Measurements from ENCODE around the gene OSBPL5.
"Not testable (repeated sequence)": the region's sequence is repeated elsewhere in the genome, so short reads cannot be mapped to it uniquely, and the experiment has no call there.

OSBPL5 gene

GRCh38 chr11:3064709-3065108 is 100.4 kb downstream of the OSBPL5 start:
- not testable (repeated sequence) for H3K4me2 ChIP-seq (ENCODE audit: insufficient read depth, low read length, poor library complexity, severe bottlenecking); H4K8ac ChIP-seq (ENCODE audit: low read depth, low read length); H3K9ac ChIP-seq (ENCODE audit: low read depth, low read length, poor library complexity); H4K91ac ChIP-seq (ENCODE audit: low read depth, low read length, poor library complexity); H3K4me3 ChIP-seq (ENCODE audit: low read length in 2 of 2); H3K4ac ChIP-seq (ENCODE audit: low read length); H3K27me3 ChIP-seq (ENCODE audit: control insufficient read depth in 3 of 3, insufficient read depth in 3 of 3, low read depth in 1 of 3, low read length in 3 of 3); H2BK120ac ChIP-seq (ENCODE audit: low read depth, low read length); H3K79me1 ChIP-seq (ENCODE audit: low read depth, low read length); H3K23ac ChIP-seq (ENCODE audit: low read depth, low read length, poor library complexity); H3K14ac ChIP-seq (ENCODE audit: low read length); H2BK12ac ChIP-seq (ENCODE audit: low read length); H2BK5ac ChIP-seq (ENCODE audit: low read length); H3K18ac ChIP-seq (ENCODE audit: low read length); H3K36me3 ChIP-seq (replicated peaks in 1 of 2; ENCODE audit: control insufficient read depth in 2 of 2, insufficient read depth in 2 of 2, low read length in 2 of 2); H2AFZ ChIP-seq (ENCODE audit: low read length); H2AK5ac ChIP-seq (ENCODE audit: low read depth, low read length); H3K9me3 ChIP-seq (replicated peaks in 1 of 2; ENCODE audit: control insufficient read depth in 2 of 2, insufficient read depth in 1 of 2, low read depth in 1 of 2, low read length in 2 of 2); DNase-seq (ENCODE audit: low spot score); H2BK15ac ChIP-seq (ENCODE audit: low read length); H3K4me1 ChIP-seq (ENCODE audit: control insufficient read depth in 2 of 2, insufficient read depth in 1 of 2, low read depth in 1 of 2, low read length in 2 of 2)
- peak overlapping the region; percentile 46 for H3K27ac ChIP-seq (replicated peaks; ENCODE audit: low read length)
- no CpG with 5 or more reads among the region's 6 CpGs for WGBS, 2 donors (ENCODE audit: extremely low coverage in 2 of 2, insufficient read length in 2 of 2, insufficient replicate concordance in 1 of 2)

GRCh38 chr11:3063876-3064275 is 101.2 kb downstream of the OSBPL5 start:
- not testable (repeated sequence) for H3K79me1 ChIP-seq (ENCODE audit: low read depth, low read length); H3K4ac ChIP-seq (ENCODE audit: low read length); H3K18ac ChIP-seq (ENCODE audit: low read length); H3K4me3 ChIP-seq (ENCODE audit: low read length in 2 of 2); H2BK120ac ChIP-seq (ENCODE audit: low read depth, low read length); H3K36me3 ChIP-seq (replicated peaks in 1 of 2; ENCODE audit: control insufficient read depth in 2 of 2, insufficient read depth in 2 of 2, low read length in 2 of 2); H3K27me3 ChIP-seq (ENCODE audit: control insufficient read depth in 3 of 3, insufficient read depth in 3 of 3, low read depth in 1 of 3, low read length in 3 of 3); H4K8ac ChIP-seq (ENCODE audit: low read depth, low read length); H3K23ac ChIP-seq (ENCODE audit: low read depth, low read length, poor library complexity); H2BK12ac ChIP-seq (ENCODE audit: low read length); H3K9me3 ChIP-seq (replicated peaks in 1 of 2; ENCODE audit: control insufficient read depth in 2 of 2, insufficient read depth in 1 of 2, low read depth in 1 of 2, low read length in 2 of 2); H3K14ac ChIP-seq (ENCODE audit: low read length); H4K91ac ChIP-seq (ENCODE audit: low read depth, low read length, poor library complexity); H2BK15ac ChIP-seq (ENCODE audit: low read length); H3K4me1 ChIP-seq (ENCODE audit: control insufficient read depth in 2 of 2, insufficient read depth in 1 of 2, low read depth in 1 of 2, low read length in 2 of 2); H2AFZ ChIP-seq (ENCODE audit: low read length); H3K9ac ChIP-seq (ENCODE audit: low read depth, low read length, poor library complexity); H2BK5ac ChIP-seq (ENCODE audit: low read length); H2AK5ac ChIP-seq (ENCODE audit: low read depth, low read length); H3K4me2 ChIP-seq (ENCODE audit: insufficient read depth, low read length, poor library complexity, severe bottlenecking)
- WGBS, 2 donors (ENCODE audit: extremely low coverage in 2 of 2, insufficient read length in 2 of 2, insufficient replicate concordance in 1 of 2): no CpG with 5 or more reads among the region's 8 CpGs
- DNase-seq (ENCODE audit: low spot score): peak; percentile 47
- H3K27ac ChIP-seq (replicated peaks; ENCODE audit: low read length): peak overlapping the region; percentile 46

- not testable (repeated sequence) for H3K4me2 ChIP-seq (ENCODE audit: insufficient read depth, low read length, poor library complexity, severe bottlenecking); H3K9me3 ChIP-seq (replicated peaks in 1 of 2; ENCODE audit: control insufficient read depth in 2 of 2, insufficient read depth in 1 of 2, low read depth in 1 of 2, low read length in 2 of 2); H2BK15ac ChIP-seq (ENCODE audit: low read length); H3K79me1 ChIP-seq (ENCODE audit: low read depth, low read length); H3K36me3 ChIP-seq (replicated peaks in 1 of 2; ENCODE audit: control insufficient read depth in 2 of 2, insufficient read depth in 2 of 2, low read length in 2 of 2); H3K18ac ChIP-seq (ENCODE audit: low read length); H3K9ac ChIP-seq (ENCODE audit: low read depth, low read length, poor library complexity); H3K14ac ChIP-seq (ENCODE audit: low read length); H2AK5ac ChIP-seq (ENCODE audit: low read depth, low read length); DNase-seq (ENCODE audit: low spot score); H3K4ac ChIP-seq (ENCODE audit: low read length); H2AFZ ChIP-seq (ENCODE audit: low read length); H3K23ac ChIP-seq (ENCODE audit: low read depth, low read length, poor library complexity); H4K8ac ChIP-seq (ENCODE audit: low read depth, low read length); H2BK5ac ChIP-seq (ENCODE audit: low read length); H2BK120ac ChIP-seq (ENCODE audit: low read depth, low read length); H3K4me3 ChIP-seq (ENCODE audit: low read length in 2 of 2); H3K4me1 ChIP-seq (ENCODE audit: control insufficient read depth in 2 of 2, insufficient read depth in 1 of 2, low read depth in 1 of 2, low read length in 2 of 2); H3K27me3 ChIP-seq (ENCODE audit: control insufficient read depth in 3 of 3, insufficient read depth in 3 of 3, low read depth in 1 of 3, low read length in 3 of 3); H2BK12ac ChIP-seq (ENCODE audit: low read length); H4K91ac ChIP-seq (ENCODE audit: low read depth, low read length, poor library complexity)
- peak overlapping the region; percentile 46 for H3K27ac ChIP-seq (replicated peaks; ENCODE audit: low read length)
- no CpG with 5 or more reads among the region's 4 CpGs for WGBS, 2 donors (ENCODE audit: extremely low coverage in 2 of 2, insufficient read length in 2 of 2, insufficient replicate concordance in 1 of 2)
Measured at GRCh38 chr11:3063432-3063831, 101.7 kb downstream of the OSBPL5 start.

GRCh38 chr11:3060436-3061025 is 104.6 kb downstream of the OSBPL5 start:
- Histone ChIP-seq H3K4ac (ENCODE audit: low read length) (no peak overlapping the region), H3K14ac (ENCODE audit: low read length) (no peak overlapping the region), H3K36me3 (replicated peaks in 1 of 2; ENCODE audit: control insufficient read depth in 2 of 2, insufficient read depth in 2 of 2, low read length in 2 of 2) (no peaks in the 10 kb centered on the region), H4K91ac (ENCODE audit: low read depth, low read length, poor library complexity) (no peak overlapping the region), H2BK120ac (ENCODE audit: low read depth, low read length) (peak overlapping the region; percentile 14), H3K4me2 (ENCODE audit: insufficient read depth, low read length, poor library complexity, severe bottlenecking) (no peak overlapping the region), H3K9ac (ENCODE audit: low read depth, low read length, poor library complexity) (no peak overlapping the region), H2AK5ac (ENCODE audit: low read depth, low read length) (peak overlapping the region; percentile 78), H3K79me1 (ENCODE audit: low read depth, low read length) (peaks cover 2% of the 10 kb centered on the region), H3K18ac (ENCODE audit: low read length) (peak overlapping the region; percentile 41), H3K9me3 (replicated peaks in 1 of 2; ENCODE audit: control insufficient read depth in 2 of 2, insufficient read depth in 1 of 2, low read depth in 1 of 2, low read length in 2 of 2) (peaks cover 1 to 5% of the 10 kb centered on the region in 2 donors), H3K4me3 (ENCODE audit: low read length in 2 of 2) (no peak overlapping the region), H3K23ac (ENCODE audit: low read depth, low read length, poor library complexity) (no peak overlapping the region), H3K4me1 (ENCODE audit: control insufficient read depth in 2 of 2, insufficient read depth in 1 of 2, low read depth in 1 of 2, low read length in 2 of 2) (peaks cover 8 to 12% of the 10 kb centered on the region in 2 donors), H2AFZ (ENCODE audit: low read length) (no peak overlapping the region), H2BK12ac (ENCODE audit: low read length) (peak overlapping the region; percentile 82), H3K27me3 (ENCODE audit: control insufficient read depth in 3 of 3, insufficient read depth in 3 of 3, low read depth in 1 of 3, low read length in 3 of 3) (no peaks in the 10 kb centered on the region), H4K8ac (ENCODE audit: low read depth, low read length) (no peak overlapping the region), H2BK15ac (ENCODE audit: low read length) (peak overlapping the region; percentile 88), H3K27ac (replicated peaks; ENCODE audit: low read length) (no peak overlapping the region), H2BK5ac (ENCODE audit: low read length) (peak overlapping the region; percentile 58)
- WGBS, 2 donors (ENCODE audit: extremely low coverage in 2 of 2, insufficient read length in 2 of 2, insufficient replicate concordance in 1 of 2): no CpG with 5 or more reads among the region's 11 CpGs
- DNase-seq (ENCODE audit: low spot score): no peak
